ENCODE data around the gene DGKG. TPM values are rescaled to one million over a fixed set of nuclear protein-coding genes. Genes with fewer than 3 reads are reported as not detected.

Gene DGKG
- total and polyA plus RNA-seq, 7 donors: 0.60 to 30.7 (median 6.1) TPM

- Histone ChIP-seq H3K4me3 (no peak overlapping the region), H3K27ac (no peak overlapping the region), H3K9me3 (no peaks in the 10 kb centered on the region), H3K36me3 (peaks cover 0 to 15% (median 0%) of the 10 kb centered on the region in 4 donors), H3K4me1 (no peaks in the 10 kb centered on the region), H3K27me3 (no peaks in the 10 kb centered on the region)
- intact Hi-C loops (cut with DNase I): no loop called here
- TF ChIP-seq EP300 (IDR thresholded peaks at IDR 0.05) (no peak), POLR2AphosphoS5 (IDR thresholded peaks at IDR 0.05) (no peak), POLR2A (IDR thresholded peaks at IDR 0.05) (no peak), CTCF (IDR thresholded peaks at IDR 0.05) (no peak)
- DNase-seq: no peak
- WGBS, 2 donors: 29 to 58% methylated on average over 9 of the region's 9 CpGs
Measured at GRCh38 chr3:186152889-186153292, 209.1 kb downstream of the DGKG start.

- 68 to 78% methylated on average over 8 of the region's 8 CpGs for WGBS, 2 donors
Measured at GRCh38 chr3:186152361-186152798, 209.7 kb downstream of the DGKG start.

GRCh38 chr3:186151077-186151971 lies 210.7 kb downstream of the DGKG start:
- intact Hi-C loops (cut with DNase I): no loop called here
- H3K36me3 ChIP-seq: peaks cover 0 to 15% (median 0%) of the 10 kb centered on the region in 4 donors
- no peaks in the 10 kb centered on the region for H3K27me3 ChIP-seq
- TF ChIP-seq CTCF (IDR thresholded peaks at IDR 0.05) (no peak), EP300 (IDR thresholded peaks at IDR 0.05) (no peak), POLR2A (IDR thresholded peaks at IDR 0.05) (no peak), POLR2AphosphoS5 (IDR thresholded peaks at IDR 0.05) (no peak)
- 81 to 86% methylated on average over 7 of the region's 7 CpGs for WGBS, 2 donors
- no peak overlapping the region for H3K4me3 ChIP-seq
- no peak for DNase-seq
- H3K4me1 ChIP-seq: no peaks in the 10 kb centered on the region
- H3K9me3 ChIP-seq: no peaks in the 10 kb centered on the region
- H3K27ac ChIP-seq: no peak overlapping the region

More at GRCh38 chr3:186152361-186152798, 209.7 kb downstream of the DGKG start:
- no peak for TF ChIP-seq CTCF (IDR thresholded peaks at IDR 0.05)
- no peak for TF ChIP-seq EP300 (IDR thresholded peaks at IDR 0.05)
- TF ChIP-seq POLR2AphosphoS5 (IDR thresholded peaks at IDR 0.05): no peak
- no peak for TF ChIP-seq POLR2A (IDR thresholded peaks at IDR 0.05)
- Histone ChIP-seq H3K4me1 (no peaks in the 10 kb centered on the region), H3K4me3 (no peak overlapping the region), H3K36me3 (peaks cover 0 to 15% (median 0%) of the 10 kb centered on the region in 4 donors), H3K27ac (no peak overlapping the region), H3K27me3 (no peaks in the 10 kb centered on the region), H3K9me3 (no peaks in the 10 kb centered on the region)
- no peak for DNase-seq
- intact Hi-C loops (cut with DNase I): no loop called here

GRCh38 chr3:186150041-186150830 lies 211.8 kb downstream of the DGKG start:
- no peak overlapping the region for H3K4me3 ChIP-seq
- intact Hi-C loops (cut with DNase I): no loop called here
- H3K4me1 ChIP-seq: no peaks in the 10 kb centered on the region
- peaks cover 0 to 15% (median 0%) of the 10 kb centered on the region in 4 donors for H3K36me3 ChIP-seq
- no peak overlapping the region for H3K27ac ChIP-seq
- no peaks in the 10 kb centered on the region for H3K27me3 ChIP-seq
- H3K9me3 ChIP-seq: no peaks in the 10 kb centered on the region
- no peak for DNase-seq
- WGBS, 2 donors: 76% methylated on average over 11 of the region's 11 CpGs
- TF ChIP-seq POLR2AphosphoS5 (IDR thresholded peaks at IDR 0.05): no peak
- TF ChIP-seq POLR2A (IDR thresholded peaks at IDR 0.05): no peak
- no peak for TF ChIP-seq EP300 (IDR thresholded peaks at IDR 0.05)
- no peak for TF ChIP-seq CTCF (IDR thresholded peaks at IDR 0.05)
